DMS153 treated with DMSO at 0.1 percent for 48 hours (cell line): ENCODE measurements around the gene CMTM4.

Source experiments
- DNase-seq: peaks from one replicate; lab custom pipeline; 2025; ENCODE audit not compliant: unreplicated experiment; lab: John Stamatoyannopoulos, UW

The CMTM4 gene

GRCh38 chr16:66696669-66697630 is at the start of gene CMTM4:
TSS of gene CMTM4 (minus strand) at chr16:66696743. CDS start at chr16:66696525, 218 bp downstream.
- DNase-seq, result peak; percentile 77

- DNase-seq, result no peak
Measured at GRCh38 chr16:66746048-66746447, 49.5 kb upstream of the CMTM4 start.

GRCh38 chr16:66741950-66742808 is 45.6 kb upstream of the CMTM4 start:
- no peak for DNase-seq

- peak; percentile 25 for DNase-seq
Measured at GRCh38 chr16:66741169-66741900, 44.8 kb upstream of the CMTM4 start.

GRCh38 chr16:66740533-66740932 is 44.0 kb upstream of the CMTM4 start:
- peak; percentile 25 for DNase-seq

GRCh38 chr16:66740010-66740409 is 43.5 kb upstream of the CMTM4 start:
- peak; percentile 8 for DNase-seq

- DNase-seq, result no peak
Measured at GRCh38 chr16:66735891-66736290, 39.3 kb upstream of the CMTM4 start.

GRCh38 chr16:66731101-66731500 is 34.6 kb upstream of the CMTM4 start:
- no peak for DNase-seq

- DNase-seq, result no peak
Measured at GRCh38 chr16:66728804-66729203, 32.3 kb upstream of the CMTM4 start.

GRCh38 chr16:66728117-66728787 is 31.7 kb upstream of the CMTM4 start:
- DNase-seq, result peak; percentile 52

GRCh38 chr16:66720766-66721165 is 24.2 kb upstream of the CMTM4 start:
- no peak for DNase-seq

- DNase-seq, result no peak
Measured at GRCh38 chr16:66719246-66719645, 22.7 kb upstream of the CMTM4 start.

- DNase-seq, result no peak
Measured at GRCh38 chr16:66717776-66718175, 21.2 kb upstream of the CMTM4 start.

- DNase-seq, result no peak
Measured at GRCh38 chr16:66717112-66717675, 20.7 kb upstream of the CMTM4 start.

GRCh38 chr16:66714654-66715307 is 18.2 kb upstream of the CMTM4 start:
- no peak for DNase-seq

GRCh38 chr16:66714062-66714461 is 17.5 kb upstream of the CMTM4 start:
- DNase-seq, result no peak

- no peak for DNase-seq
Measured at GRCh38 chr16:66713076-66713475, 16.5 kb upstream of the CMTM4 start.

- no peak for DNase-seq
Measured at GRCh38 chr16:66712512-66712911, 16.0 kb upstream of the CMTM4 start.

GRCh38 chr16:66711581-66711980 is 15.0 kb upstream of the CMTM4 start:
- DNase-seq, result no peak

- DNase-seq, result no peak
Measured at GRCh38 chr16:66706506-66706880, 9.9 kb upstream of the CMTM4 start.
